Measurements from ENCODE around the gene GPAT3. TPM values are rescaled to one million over a fixed set of nuclear protein-coding genes. Genes with fewer than 3 reads are reported as not detected.

Gene GPAT3
- total and polyA plus RNA-seq, 2 donors from 2014 or later, result 11.4 to 25.3 TPM

- Histone ChIP-seq H3K4me1 (ENCODE audit: control insufficient read depth in 2 of 3, insufficient read depth in 2 of 3, low read depth in 1 of 3, low read length in 3 of 3) (peaks cover 0 to 11% (median 10%) of the 10 kb centered on the region in 3 donors), H3K9ac (ENCODE audit: low read length in 3 of 3) (no peak overlapping the region), H3K27ac (ENCODE audit: low read depth in 2 of 2, low read length in 2 of 2) (peak overlapping the region; percentile 48 to 54), H3K36me3 (ENCODE audit: control insufficient read depth in 2 of 3, insufficient read depth in 3 of 3, low read length in 3 of 3) (peaks cover 0 to 20% (median 7%) of the 10 kb centered on the region in 3 donors), H3K4me3 (ENCODE audit: low read length in 3 of 3) (no peak overlapping the region), H3K27me3 (ENCODE audit: control insufficient read depth, insufficient read depth, low read length) (no peaks in the 10 kb centered on the region), H3K9me3 (ENCODE audit: control insufficient read depth in 2 of 3, insufficient read depth in 1 of 3, low read length in 3 of 3) (no peaks in the 10 kb centered on the region)
- DNase-seq (no peak), FAIRE-seq (peak; percentile 59)
- TF ChIP-seq CTCF (IDR thresholded peaks at IDR 0.05; ENCODE audit: borderline replicate concordance, extremely low read depth, insufficient read depth), result peak; percentile 26
- intact Hi-C loops (cut with DNase I), result no loop called here
Observed at GRCh38 chr4:83582289-83582785, 46.4 kb downstream of the GPAT3 start.

GRCh38 chr4:83585982-83586508 lies 50.1 kb downstream of the GPAT3 start:
- no peak overlapping the region for H3K9ac ChIP-seq (ENCODE audit: low read length in 3 of 3)
- no peak for FAIRE-seq
- H3K27ac ChIP-seq (ENCODE audit: low read depth in 2 of 2, low read length in 2 of 2), result no peak overlapping the region
- peaks cover 0 to 43% (median 12%) of the 10 kb centered on the region in 3 donors for H3K36me3 ChIP-seq (ENCODE audit: control insufficient read depth in 2 of 3, insufficient read depth in 3 of 3, low read length in 3 of 3)
- peaks cover 0 to 11% (median 10%) of the 10 kb centered on the region in 3 donors for H3K4me1 ChIP-seq (ENCODE audit: control insufficient read depth in 2 of 3, insufficient read depth in 2 of 3, low read depth in 1 of 3, low read length in 3 of 3)
- DNase-seq, result no peak
- no peaks in the 10 kb centered on the region for H3K9me3 ChIP-seq (ENCODE audit: control insufficient read depth in 2 of 3, insufficient read depth in 1 of 3, low read length in 3 of 3)
- no peak overlapping the region for H3K4me3 ChIP-seq (ENCODE audit: low read length in 3 of 3)
- no peaks in the 10 kb centered on the region for H3K27me3 ChIP-seq (ENCODE audit: control insufficient read depth, insufficient read depth, low read length)
- intact Hi-C loops (cut with DNase I), result no loop called here
- no peak for TF ChIP-seq CTCF (IDR thresholded peaks at IDR 0.05; ENCODE audit: borderline replicate concordance, extremely low read depth, insufficient read depth)

- TF ChIP-seq CTCF (IDR thresholded peaks at IDR 0.05; ENCODE audit: borderline replicate concordance, extremely low read depth, insufficient read depth), result no peak
Observed at GRCh38 chr4:83589279-83589678, 53.4 kb downstream of the GPAT3 start.

More at GRCh38 chr4:83589279-83589678, 53.4 kb downstream of the GPAT3 start:
- H3K36me3 ChIP-seq (ENCODE audit: control insufficient read depth in 2 of 3, insufficient read depth in 3 of 3, low read length in 3 of 3), result peaks cover 0 to 48% (median 14%) of the 10 kb centered on the region in 3 donors
- H3K9me3 ChIP-seq (ENCODE audit: control insufficient read depth in 2 of 3, insufficient read depth in 1 of 3, low read length in 3 of 3), result no peaks in the 10 kb centered on the region
- intact Hi-C loops (cut with DNase I), result no loop called here
- no peak overlapping the region for H3K9ac ChIP-seq (ENCODE audit: low read length in 3 of 3)
- no peaks in the 10 kb centered on the region for H3K4me1 ChIP-seq (ENCODE audit: control insufficient read depth in 2 of 3, insufficient read depth in 2 of 3, low read depth in 1 of 3, low read length in 3 of 3)
- no peak overlapping the region for H3K27ac ChIP-seq (ENCODE audit: low read depth in 2 of 2, low read length in 2 of 2)
- H3K27me3 ChIP-seq (ENCODE audit: control insufficient read depth, insufficient read depth, low read length), result no peaks in the 10 kb centered on the region
- peak in 2 of 5 donors; percentile 25 to 59 for DNase-seq
- no peak for FAIRE-seq
- H3K4me3 ChIP-seq (ENCODE audit: low read length in 3 of 3), result no peak overlapping the region
